ENCODE results near the gene ATE1.

- TF ChIP-seq POLR2A (IDR thresholded peaks at IDR 0.05; ENCODE audit: low read depth, low read length) (no peak), SMC3 (IDR thresholded peaks at IDR 0.05; ENCODE audit: low read depth, low read length) (no peak), CTCF (conservative IDR thresholded peaks at IDR 0.05; ENCODE audit: low read depth, low read length) (no peak), RFX5 (IDR thresholded peaks at IDR 0.05; ENCODE audit: low read depth, low read length) (no peak), RCOR1 (IDR thresholded peaks at IDR 0.05; ENCODE audit: insufficient replicate concordance, low read length) (no peak), BHLHE40 (IDR thresholded peaks at IDR 0.05; ENCODE audit: low read depth, low read length) (no peak), NFE2L2 (IDR thresholded peaks at IDR 0.05; ENCODE audit: low read depth, low read length) (no peak), MXI1 (IDR thresholded peaks at IDR 0.05; ENCODE audit: borderline replicate concordance, low read depth, low read length) (no peak), CEBPB (IDR thresholded peaks at IDR 0.05; ENCODE audit: low read depth, low read length) (no peak), USF2 (IDR thresholded peaks at IDR 0.05; ENCODE audit: low read depth, low read length) (no peak), MAZ (IDR thresholded peaks at IDR 0.05; ENCODE audit: borderline replicate concordance, low read depth, low read length) (no peak), RAD21 (IDR thresholded peaks at IDR 0.05; ENCODE audit: low read length) (no peak), MAFK (IDR thresholded peaks at IDR 0.05; ENCODE audit: low read depth, low read length) (no peak)
- TF ChIP-seq, protein P1, sequence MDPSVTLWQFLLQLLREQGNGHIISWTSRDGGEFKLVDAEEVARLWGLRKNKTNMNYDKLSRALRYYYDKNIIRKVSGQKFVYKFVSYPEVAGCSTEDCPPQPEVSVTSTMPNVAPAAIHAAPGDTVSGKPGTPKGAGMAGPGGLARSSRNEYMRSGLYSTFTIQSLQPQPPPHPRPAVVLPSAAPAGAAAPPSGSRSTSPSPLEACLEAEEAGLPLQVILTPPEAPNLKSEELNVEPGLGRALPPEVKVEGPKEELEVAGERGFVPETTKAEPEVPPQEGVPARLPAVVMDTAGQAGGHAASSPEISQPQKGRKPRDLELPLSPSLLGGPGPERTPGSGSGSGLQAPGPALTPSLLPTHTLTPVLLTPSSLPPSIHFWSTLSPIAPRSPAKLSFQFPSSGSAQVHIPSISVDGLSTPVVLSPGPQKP (IDR thresholded peaks at IDR 0.05; ENCODE audit: borderline replicate concordance, low read depth, low read length) = no peak
Measured at GRCh38 chr10:121864168-121864567, 63.7 kb downstream of the ATE1 start.
